Left colon (tissue), 2 donors: ENCODE measurements around the gene SRD5A2. TPM values are rescaled to one million over a fixed set of nuclear protein-coding genes. Genes with fewer than 3 reads are reported as not detected.

Experiments used
- ATAC-seq: fragments of 200-7000 bp; cut with Tn5 transposase; one replicate; pipeline ENCODE4 v1.9.1; 2020; ENCODE audit warnings: mild to moderate bottlenecking, moderate library complexity
- DNase-seq, 2 donors: peaks; one replicate each; pipeline ENCODE4 v3.0.0-alpha.2; 2020
- intact Hi-C, 2 donors: fragments of 100-400 bp; cut with DNase I in 1 of 2; cut with micrococcal nuclease in 1 of 2; formaldehyde crosslinking; loops; one replicate each; pipeline versions ENCODE4 v1.11.2 to v1.14.0; 2022; cut with DNase I, micrococcal nuclease
- long read RNA-seq: library from polyadenylated mRNA; unstranded; transcript quantifications from one replicate; pipeline ENCODE4 v2.0.0, GENCODE V29; 2021
- total RNA-seq, 2 donors: library from RNA; stranded (reverse); fragmentation: NEBNext Ultra II Directional; extraction: Animal tissue kit (Norgen Biotek cat#: 25700); gene quantifications; one replicate each; pipeline ENCODE4 v1.2.1, GENCODE V29; 2021
- donor health status: DM: no; HTN: no; CAD: no.
- donor health status: DM: yes; HTN: yes; CAD: no.

Gene SRD5A2, protein sequence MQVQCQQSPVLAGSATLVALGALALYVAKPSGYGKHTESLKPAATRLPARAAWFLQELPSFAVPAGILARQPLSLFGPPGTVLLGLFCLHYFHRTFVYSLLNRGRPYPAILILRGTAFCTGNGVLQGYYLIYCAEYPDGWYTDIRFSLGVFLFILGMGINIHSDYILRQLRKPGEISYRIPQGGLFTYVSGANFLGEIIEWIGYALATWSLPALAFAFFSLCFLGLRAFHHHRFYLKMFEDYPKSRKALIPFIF
- not detected for total RNA-seq
- long read RNA-seq, result 0 reads

DNA sequence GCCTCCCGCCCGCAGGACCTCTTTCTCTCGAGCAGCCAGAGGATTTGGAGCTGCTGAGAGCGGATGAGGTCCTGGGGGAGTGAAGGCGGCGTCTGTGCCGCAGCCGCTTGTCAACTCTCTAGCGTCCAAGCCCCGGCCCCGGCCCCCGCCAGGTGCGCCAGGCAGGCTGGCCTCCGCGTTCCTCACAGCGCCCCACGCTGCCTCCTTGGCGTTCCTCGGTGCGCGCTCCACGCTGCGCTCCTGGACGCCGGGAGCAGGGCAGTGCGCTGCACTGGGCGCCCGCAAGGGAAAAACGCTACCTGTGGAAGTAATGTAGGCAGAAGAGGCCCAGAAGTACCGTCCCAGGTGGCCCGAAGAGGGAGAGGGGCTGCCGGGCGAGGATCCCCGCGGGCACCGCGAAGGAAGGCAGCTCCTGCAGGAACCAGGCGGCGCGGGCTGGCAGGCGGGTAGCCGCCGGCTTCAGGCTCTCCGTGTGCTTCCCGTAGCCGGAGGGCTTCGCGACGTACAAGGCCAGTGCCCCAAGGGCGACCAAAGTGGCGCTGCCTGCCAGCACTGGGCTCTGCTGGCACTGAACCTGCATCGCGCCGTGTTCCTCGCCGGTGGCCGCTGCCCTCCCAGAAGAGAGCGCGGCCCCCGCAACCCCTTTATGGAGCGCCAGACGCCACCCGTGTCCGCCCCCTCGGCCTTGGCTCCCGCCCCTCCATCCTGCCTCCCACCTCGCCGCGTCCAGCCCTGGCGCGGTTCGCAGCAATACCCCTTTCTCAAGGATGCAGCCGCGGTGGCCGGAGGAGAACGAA lies at the start of gene SRD5A2:
TSS of gene SRD5A2 (minus strand) at position 618 of the 797 bp plus-strand sequence. CDS start at position 580, 38 bp downstream.
- ATAC-seq, result no peak

DNA sequence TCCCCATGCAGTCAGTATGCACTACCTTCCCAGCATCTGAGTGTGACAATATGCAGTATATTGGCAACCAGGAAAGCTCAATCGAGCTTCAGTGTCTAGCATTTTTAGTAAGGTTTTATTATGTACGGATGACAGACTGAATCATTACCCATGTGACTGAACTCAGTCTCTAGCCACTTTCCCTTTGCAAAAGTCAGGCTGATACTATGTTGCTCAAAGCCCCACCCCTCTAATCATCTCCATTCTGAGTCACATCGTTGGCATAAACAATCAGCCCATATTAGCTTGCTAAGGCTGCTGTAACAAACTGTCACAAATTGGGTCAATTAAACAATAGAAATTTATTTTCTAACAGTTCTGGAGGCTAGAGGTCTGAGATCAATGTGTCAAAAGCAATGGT lies 25.8 kb upstream of the SRD5A2 start:
- no peak for DNase-seq
- intact Hi-C loops, result no loop called here
- no peak for ATAC-seq

More for the DNA sequence above, at the start of gene SRD5A2:
- intact Hi-C loops, result no loop called here
- no peak for DNase-seq

DNA sequence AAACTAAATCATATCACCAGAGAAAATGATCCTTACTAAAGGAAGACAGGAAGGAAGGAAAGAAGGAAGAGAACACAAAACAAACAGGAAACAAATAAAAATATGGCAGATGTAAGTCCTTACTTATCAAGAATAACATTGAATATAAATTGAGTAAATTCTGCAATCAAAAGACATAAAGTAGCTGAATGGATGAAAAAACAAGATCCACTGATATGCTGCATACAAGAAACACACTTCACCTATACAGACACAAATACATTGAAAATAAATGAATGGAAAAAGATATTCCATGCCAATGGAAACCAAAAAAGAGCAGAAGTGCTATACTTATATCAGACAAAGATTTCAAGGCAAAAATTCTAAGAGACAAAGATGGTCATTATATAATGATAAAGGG lies 18.0 kb upstream of the SRD5A2 start:
- intact Hi-C loops, result no loop called here
- DNase-seq, result no peak
- ATAC-seq, result no peak

DNA sequence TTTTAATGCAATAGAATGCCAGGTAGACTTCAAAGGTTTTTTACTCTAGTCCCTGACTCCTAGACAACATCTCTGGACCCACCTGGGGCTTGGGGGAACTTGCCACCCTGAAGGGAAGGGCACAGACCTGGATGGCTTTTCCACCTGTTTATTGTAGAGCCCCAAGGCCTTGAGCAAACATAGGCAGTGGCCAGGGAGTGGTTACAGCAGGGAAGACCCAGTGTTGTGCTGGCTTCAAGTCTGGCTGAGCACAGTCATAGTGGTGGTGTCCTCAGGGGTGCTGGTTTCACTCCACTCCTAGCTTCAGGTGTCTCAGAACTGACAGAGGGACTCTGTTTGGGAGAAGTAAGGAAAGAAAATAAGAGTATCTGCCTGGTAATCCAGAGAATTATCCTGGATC lies 5.5 kb upstream of the SRD5A2 start:
- DNase-seq, result no peak
- intact Hi-C loops, result no loop called here
- ATAC-seq, result no peak

DNA sequence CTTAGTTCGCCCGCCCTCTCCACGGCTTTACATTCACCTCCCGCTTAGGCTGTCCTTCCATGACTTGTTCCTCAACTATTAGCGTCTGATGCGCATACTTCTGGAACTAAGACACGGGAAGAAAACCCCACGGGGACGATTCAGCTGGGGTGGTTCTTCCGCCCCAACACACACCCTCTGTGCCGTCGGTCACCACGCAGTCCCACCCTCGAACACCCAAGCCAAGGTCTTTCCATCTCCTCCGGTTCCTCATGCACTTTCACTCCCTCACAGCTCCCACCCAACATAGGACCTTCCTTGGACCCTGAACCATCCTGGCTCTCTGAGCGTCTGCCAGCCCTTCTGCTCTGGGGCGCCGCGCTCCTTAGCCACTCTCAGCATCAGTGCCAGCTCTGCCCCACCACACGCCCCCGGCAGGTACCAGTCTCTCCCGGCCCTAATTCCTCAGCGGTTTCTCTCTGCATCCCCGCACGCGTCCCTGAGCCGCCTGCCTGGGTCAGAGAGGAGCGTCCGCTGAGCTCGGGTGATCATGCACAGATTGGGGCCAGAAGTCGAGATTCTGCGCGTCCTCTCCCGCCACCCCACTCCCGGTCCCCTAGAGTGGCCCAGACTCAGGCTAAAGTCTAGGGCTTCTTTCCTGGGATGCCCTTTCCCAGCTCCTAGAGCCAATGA lies 522 bp upstream of the SRD5A2 start:
- DNase-seq (no peak), ATAC-seq (no peak)
- intact Hi-C loops, result no loop called here

DNA sequence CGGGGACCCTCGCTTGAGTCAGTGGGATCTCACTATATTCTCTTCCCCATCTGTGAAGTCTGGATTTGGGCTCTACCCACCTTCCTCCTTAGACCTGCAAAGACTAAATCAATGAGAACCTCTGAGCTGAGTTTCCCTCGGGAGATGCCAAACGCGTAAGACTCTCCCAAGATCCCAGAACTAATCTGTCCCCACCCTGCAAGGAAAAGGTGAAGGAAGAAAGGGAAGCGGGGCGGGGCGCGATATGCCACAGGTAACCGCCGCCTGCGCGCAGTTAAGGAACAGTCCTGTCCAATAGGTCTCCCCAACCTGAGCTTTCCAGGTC lies 780 bp downstream of the SRD5A2 start:
- DNase-seq, result no peak
- intact Hi-C loops, result no loop called here
- ATAC-seq, result no peak

DNA sequence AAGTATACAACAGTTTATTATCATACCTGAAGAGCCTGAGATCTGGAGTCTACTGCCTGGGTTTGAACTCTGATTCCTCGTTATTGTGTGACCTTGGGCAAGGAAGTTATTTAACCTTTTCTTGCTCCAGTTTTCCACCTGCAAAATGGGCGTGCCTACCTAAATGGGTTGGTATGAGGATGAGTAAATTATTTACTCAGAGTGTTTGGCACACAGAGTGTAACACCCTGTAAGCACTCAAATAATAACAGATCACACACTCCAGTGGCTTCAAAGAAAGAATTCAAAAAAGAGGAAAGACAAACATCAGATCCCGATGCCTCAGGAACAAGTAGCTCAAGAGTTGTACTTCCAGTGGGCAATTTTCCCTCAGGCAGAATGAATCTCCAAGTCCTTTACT lies 2.4 kb downstream of the SRD5A2 start:
- no peak for ATAC-seq
- intact Hi-C loops, result no loop called here
- DNase-seq, result no peak

DNA sequence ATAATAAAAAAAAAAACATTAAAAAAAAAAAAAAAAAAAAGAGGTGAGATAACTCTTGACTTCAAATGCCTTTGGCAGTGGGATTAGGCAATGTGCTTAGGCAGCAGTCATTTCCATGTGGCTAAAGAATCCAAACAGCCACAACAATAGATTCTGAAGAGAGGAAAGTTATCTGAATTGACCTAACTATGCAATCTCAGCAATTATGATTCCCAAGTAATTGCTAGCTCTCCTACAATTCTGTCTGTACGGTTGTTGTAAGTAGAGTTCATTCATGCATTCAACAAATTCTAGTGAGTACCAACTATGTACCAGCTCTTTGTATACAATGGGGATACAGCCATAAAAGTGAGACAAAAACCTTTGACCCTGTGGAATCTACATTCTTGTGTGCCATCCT lies 3.6 kb downstream of the SRD5A2 start:
- no peak for ATAC-seq
- intact Hi-C loops, result no loop called here
- DNase-seq, result no peak

DNA sequence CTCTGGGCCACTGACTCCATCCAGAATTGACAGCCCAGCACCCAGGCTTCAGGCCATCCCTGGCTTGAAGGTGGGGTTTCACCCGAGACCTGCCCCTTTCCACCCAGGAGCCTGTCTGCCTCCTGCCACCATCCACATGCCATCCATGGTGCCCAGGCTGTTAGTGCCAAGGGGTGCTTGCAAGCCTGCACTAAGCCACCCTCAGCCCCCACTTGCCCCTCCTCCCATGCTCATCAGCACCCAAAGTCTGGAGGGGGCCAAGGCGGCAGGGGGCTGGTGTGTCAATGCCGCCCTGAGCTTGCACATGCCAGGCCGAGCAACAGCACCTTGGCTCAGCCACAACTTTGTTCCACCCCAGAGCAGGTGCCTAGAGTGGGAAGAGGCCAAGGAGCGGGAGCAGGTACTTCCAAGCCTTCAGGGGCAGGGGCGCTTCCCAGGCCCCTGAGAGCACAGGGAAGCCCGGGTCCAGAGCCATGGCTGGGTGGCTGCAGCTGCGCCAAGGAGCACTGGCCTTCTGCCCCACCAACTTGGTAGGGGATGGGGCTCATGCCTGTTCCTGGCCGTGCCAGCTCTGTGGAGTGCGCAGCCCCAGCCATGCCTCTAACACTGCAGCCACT lies 12.0 kb downstream of the SRD5A2 start:
- intact Hi-C loops, result no loop called here
- no peak for ATAC-seq
- no peak for DNase-seq

DNA sequence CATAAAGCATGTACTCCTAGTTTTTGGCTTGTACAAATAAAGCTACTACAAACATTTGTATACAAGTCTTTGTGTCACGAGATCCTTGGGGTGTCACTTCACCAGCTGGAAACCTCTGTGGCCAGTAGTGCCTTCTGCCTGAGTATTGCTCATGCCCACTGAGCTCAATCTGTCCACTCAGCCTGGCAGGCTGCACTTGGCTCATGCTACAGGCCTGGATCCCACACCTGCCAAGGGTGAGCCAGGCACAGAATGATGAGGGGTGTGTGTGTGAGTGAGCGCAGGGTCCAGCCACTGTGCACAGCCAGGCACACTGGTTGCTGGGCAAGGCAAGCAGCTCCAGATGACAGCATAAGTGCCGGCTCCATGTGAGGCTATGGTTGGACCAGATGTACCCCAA lies 13.1 kb downstream of the SRD5A2 start:
- DNase-seq, result no peak
- no peak for ATAC-seq
- intact Hi-C loops, result no loop called here

DNA sequence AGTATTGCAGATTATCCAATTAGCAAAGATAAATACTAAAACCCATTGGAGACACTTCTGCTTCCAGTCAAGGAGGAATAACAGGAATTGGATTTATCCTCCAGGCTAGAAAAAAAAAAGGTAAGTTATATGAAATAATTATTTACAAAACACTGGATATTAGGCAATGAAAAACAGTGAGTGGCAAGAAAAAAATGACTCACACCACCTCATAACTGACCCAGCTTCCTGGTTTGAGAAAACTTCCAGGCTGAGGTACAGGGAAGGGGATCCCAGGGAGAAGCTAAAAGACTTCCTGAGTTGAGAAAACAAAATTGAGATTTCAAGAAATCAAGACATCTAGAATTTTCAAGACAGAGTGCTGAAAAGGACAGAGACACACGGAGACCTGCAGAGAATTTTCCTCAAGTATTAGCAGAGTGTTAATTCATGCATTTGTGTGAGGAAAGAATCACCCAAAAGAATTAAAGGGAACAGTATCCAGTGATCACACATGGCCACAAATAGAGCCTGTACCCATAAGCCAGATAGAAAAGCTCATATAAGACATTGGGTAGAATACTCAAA lies 17.4 kb downstream of the SRD5A2 start:
- DNase-seq (no peak), ATAC-seq (no peak)
- intact Hi-C loops, result no loop called here

DNA sequence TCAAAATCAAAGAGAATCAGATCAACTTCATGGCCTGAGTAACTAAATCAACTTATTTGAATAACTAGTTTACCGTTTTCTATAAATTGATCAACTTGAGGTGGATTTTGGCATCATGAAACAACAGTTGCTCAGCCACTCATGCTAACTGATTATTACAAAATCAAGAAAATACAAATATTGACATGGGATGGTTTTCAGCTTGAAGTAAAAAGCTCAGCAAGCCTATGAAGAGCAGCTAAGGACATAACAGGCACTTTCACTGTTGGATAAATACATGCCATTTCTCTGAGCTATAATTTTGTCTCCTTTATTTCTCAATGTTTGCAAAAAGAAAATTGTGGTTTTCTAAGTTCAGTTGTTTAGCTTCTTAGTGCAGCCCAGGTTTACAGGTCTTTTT lies 18.9 kb downstream of the SRD5A2 start:
- intact Hi-C loops, result no loop called here
- ATAC-seq (no peak), DNase-seq (no peak)

DNA sequence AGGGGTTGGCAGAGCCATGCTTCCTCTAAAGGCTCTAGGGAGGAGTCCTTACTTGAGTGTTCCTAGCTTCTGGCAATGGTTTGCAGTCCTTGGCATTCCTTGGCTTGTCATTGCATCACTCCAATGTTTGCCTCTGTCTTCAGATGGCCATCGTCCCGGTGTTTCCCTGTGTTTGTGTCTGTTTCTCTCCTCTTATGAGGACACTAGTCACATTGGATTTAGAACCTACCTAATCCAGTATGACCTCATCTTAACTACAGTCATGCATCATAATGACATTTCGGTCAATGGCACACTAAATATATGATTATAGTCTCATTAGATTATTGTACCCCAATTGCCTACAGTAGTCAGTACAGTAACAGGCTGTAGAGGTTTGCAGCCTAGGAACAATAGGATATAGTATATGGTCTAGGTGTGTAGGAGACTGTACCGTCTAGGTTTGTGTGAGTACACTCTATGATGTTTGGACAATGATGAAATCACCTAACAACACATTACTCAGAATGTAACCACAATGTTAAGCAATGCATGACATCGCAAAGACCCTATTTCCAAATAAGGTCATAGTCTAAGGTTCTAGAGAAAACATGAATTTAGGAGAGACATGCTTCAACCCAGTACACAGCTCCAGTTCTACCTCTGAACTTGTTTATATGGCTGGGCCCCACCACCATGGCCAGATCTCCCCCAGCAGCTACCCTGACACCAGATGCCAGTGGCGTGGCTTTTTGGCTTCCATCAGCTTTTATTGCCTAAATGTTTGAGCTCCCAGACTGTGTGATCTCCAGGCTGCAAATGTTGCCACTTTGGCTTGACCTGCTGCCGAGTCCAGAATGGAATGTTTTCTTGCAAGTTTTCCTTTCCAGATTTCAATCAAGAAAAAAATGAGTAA lies 22.1 kb downstream of the SRD5A2 start:
- ATAC-seq, result no peak

DNA sequence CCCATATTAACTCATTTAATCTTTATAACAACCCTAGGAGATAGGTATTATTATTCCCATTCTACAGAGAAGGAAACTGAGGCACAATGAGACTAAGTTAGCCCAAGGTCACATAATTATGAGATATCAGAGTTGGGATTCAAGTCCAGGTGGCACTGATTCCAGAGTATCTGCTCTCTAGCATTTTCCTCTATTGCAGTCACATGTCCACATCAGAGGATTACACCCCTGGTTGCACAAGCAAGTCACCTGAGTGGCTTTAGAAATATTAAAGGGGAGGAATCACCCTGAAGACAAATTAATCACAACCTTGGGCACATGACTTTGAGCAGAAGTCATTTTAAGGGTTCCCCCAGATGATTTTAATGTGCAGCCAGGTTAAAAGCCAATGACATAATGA lies 23.8 kb downstream of the SRD5A2 start:
- intact Hi-C loops, result no loop called here
- no peak for ATAC-seq

More for the DNA sequence above, 22.1 kb downstream of the SRD5A2 start:
- no peak for DNase-seq
- intact Hi-C loops, result no loop called here

DNA sequence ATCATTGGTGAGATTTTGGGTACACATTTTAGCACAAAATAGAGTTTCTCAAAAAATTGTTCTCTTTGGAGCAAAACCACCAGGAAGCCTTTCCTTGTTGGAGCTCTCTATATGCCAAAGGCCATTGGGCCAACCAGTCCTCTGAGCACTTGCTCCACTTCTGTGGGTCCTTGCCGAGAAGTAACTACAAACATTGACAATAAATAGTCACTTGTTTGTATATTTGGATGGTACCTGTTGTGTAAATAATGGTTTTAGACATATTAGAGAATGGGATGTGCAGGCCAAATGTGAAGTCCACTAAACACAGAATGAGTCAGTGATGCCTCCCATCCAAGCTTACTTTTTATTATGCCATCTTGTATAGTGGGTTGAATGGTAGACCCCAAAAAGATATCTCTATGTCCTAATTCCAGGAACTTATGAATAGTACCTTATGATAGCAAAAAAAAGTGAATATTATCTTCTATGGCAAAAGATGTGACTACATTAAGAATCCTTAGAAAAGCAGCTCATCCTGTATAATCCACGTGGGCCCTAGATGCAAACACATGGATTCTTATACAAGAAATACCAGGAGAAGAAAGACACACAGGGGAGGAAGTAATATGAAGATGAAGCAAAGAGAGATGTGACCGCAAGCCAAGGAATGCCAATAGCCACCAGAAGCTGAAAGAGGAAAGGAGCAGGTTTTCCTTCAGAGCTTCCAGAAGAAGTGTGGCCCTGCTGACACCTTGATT lies 24.6 kb downstream of the SRD5A2 start:
- DNase-seq (no peak), ATAC-seq (no peak)
- intact Hi-C loops, result no loop called here

More for the DNA sequence above, 23.8 kb downstream of the SRD5A2 start:
- DNase-seq, result no peak

DNA sequence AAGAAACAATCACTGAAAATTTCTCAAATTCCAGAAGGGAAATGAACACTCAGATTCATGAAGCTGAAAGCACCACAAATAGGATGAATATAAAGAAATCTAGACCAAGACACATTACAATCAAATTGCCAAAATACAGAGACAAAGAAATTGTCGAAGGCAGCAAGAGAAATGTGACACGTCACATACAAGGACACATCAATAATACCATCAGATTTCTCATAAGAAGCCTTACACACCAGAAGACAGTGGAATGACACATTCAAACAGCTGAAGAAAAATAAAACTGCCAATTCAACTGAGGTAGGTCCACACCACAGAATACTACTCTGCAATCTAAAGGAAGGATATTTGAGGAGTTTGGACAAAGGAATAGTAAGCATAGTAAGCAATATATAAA lies 27.4 kb downstream of the SRD5A2 start:
- ATAC-seq (no peak), DNase-seq (no peak)
- intact Hi-C loops, result no loop called here

DNA sequence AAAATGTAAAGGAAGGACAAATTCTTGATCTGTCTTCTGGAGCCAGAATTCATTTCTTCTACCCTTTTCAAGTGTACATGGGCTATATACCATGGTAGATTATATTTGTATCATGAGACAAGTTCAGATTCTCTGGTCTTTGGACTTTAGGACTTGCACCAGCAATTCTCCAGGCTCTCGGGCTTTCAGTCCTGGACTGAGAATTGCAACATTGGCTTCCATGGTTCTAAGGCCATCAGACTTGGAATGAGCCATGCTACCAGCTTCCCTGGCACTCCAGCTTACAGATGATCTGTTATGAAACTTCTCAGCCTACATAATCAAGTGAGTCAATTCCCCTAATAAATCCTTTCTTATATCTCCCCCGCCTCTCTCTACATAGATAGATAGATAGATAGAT lies 33.3 kb downstream of the SRD5A2 start:
- ATAC-seq (no peak), DNase-seq (no peak)
- intact Hi-C loops, result no loop called here

DNA sequence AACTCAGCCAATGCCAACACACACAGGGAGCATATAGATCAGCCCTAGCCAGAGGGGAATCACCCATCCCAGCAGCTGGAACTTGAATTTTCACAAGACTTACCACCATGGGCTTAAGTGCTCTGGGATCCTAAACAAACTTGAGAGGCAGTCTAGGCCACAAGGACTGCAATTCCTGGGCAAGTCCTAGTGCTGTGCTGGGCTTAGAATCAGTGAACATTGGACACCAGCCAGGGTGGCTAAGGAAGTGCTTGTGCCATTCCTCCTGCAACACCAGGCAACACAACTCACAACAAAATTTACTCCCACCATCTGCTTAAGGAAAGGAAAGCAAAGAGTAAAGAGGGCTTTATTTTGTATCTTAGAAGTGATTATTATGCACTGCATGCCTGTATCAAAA lies 38.9 kb downstream of the SRD5A2 start:
- DNase-seq (no peak), ATAC-seq (no peak)
- intact Hi-C loops, result no loop called here
